Right lobe of liver (tissue), 4 donors: ENCODE results near the gene CELA3A.
"Not testable (repeated sequence)": the region's sequence is repeated elsewhere in the genome, so short reads cannot be mapped to it uniquely, and the experiment has no call there.

Experiments
- POLR2A ChIP-seq: fragments of 450-650 bp; IDR thresholded peaks from one replicate; pipeline ENCODE4 v1.6.1; 2017; ENCODE audit warnings: antibody characterized with exemption, mild to moderate bottlenecking
- TF ChIP-seq, protein P1 (sequence below), 4 donors: fragments of 200-600 bp in 3 of 4; fragments of 450-650 bp in 1 of 4; IDR thresholded peaks; one replicate each; pipeline versions ENCODE4 v1.5.1 to v1.8.0; 2016 to 2022; ENCODE audit warnings: antibody characterized with exemption in 4 of 4, mild to moderate bottlenecking in 2 of 4
- donor health status: DM: no; HTN: no; CAD: no.
- donor health status: DM: no; HTN: no; CAD: no.
- donor health status: DM: no; HTN: yes; CAD: no.

DNA sequence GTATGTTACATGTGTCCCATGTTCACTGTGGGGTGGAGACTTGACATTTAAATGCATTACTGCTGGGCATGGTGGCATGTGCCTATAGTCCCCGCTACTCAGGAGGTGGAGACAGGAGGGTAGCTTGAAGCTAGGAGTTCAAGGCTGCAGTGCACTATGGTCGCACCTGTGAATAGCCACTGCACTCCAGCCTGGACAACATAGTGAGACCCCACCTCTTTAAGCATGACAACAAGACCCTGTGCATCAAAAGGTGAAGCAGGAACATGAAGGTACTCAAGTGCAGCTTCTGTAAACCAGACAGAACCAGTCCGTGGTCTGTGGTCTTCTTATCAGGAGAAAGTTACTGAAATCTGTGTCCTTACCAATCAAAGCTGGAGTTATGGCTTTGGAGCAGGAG is 9.3 kb upstream of the CELA3A start:
- TF ChIP-seq, protein P1, sequence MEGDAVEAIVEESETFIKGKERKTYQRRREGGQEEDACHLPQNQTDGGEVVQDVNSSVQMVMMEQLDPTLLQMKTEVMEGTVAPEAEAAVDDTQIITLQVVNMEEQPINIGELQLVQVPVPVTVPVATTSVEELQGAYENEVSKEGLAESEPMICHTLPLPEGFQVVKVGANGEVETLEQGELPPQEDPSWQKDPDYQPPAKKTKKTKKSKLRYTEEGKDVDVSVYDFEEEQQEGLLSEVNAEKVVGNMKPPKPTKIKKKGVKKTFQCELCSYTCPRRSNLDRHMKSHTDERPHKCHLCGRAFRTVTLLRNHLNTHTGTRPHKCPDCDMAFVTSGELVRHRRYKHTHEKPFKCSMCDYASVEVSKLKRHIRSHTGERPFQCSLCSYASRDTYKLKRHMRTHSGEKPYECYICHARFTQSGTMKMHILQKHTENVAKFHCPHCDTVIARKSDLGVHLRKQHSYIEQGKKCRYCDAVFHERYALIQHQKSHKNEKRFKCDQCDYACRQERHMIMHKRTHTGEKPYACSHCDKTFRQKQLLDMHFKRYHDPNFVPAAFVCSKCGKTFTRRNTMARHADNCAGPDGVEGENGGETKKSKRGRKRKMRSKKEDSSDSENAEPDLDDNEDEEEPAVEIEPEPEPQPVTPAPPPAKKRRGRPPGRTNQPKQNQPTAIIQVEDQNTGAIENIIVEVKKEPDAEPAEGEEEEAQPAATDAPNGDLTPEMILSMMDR (IDR thresholded peaks at IDR 0.05), result not testable (repeated sequence)
- not testable (repeated sequence) for TF ChIP-seq POLR2A
